ENCODE results near the gene CLN5. TPM values are rescaled to one million over a fixed set of nuclear protein-coding genes. Genes with fewer than 3 reads are reported as not detected.
A peak's percentile ranks its signal among the peaks of the same experiment; 100 is the strongest.

CLN5 gene
- total and polyA plus RNA-seq, 9 donors = 31.7 to 52.2 (median 36.6) TPM

- no peak for DNase-seq
- H3K36me3 ChIP-seq = no peaks in the 10 kb centered on the region
- no peaks in the 10 kb centered on the region for H3K9me3 ChIP-seq
- H3K4me1 ChIP-seq (ENCODE audit: insufficient read depth) = peaks cover 6% of the 10 kb centered on the region
- H3K27ac ChIP-seq = no peak overlapping the region
- H3K4me3 ChIP-seq = no peak overlapping the region
- TF ChIP-seq POLR2A (IDR thresholded peaks at IDR 0.05) (no peak), EP300 (IDR thresholded peaks at IDR 0.05) (no peak)
- TF ChIP-seq, protein P1, sequence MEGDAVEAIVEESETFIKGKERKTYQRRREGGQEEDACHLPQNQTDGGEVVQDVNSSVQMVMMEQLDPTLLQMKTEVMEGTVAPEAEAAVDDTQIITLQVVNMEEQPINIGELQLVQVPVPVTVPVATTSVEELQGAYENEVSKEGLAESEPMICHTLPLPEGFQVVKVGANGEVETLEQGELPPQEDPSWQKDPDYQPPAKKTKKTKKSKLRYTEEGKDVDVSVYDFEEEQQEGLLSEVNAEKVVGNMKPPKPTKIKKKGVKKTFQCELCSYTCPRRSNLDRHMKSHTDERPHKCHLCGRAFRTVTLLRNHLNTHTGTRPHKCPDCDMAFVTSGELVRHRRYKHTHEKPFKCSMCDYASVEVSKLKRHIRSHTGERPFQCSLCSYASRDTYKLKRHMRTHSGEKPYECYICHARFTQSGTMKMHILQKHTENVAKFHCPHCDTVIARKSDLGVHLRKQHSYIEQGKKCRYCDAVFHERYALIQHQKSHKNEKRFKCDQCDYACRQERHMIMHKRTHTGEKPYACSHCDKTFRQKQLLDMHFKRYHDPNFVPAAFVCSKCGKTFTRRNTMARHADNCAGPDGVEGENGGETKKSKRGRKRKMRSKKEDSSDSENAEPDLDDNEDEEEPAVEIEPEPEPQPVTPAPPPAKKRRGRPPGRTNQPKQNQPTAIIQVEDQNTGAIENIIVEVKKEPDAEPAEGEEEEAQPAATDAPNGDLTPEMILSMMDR (IDR thresholded peaks at IDR 0.05) = no peak
- intact Hi-C loops (cut with DNase I) = loop anchor here in 1 of 4 donors (10.0 kb wide), 1 partner anchor 305 kb away; the partner anchor contains the start of gene MYCBP2
- no peaks in the 10 kb centered on the region for H3K27me3 ChIP-seq
Measured at GRCh38 chr13:77019756-77020155, 27.9 kb downstream of the CLN5 start.

GRCh38 chr13:77022341-77022740 is 30.5 kb downstream of the CLN5 start:
- peaks cover 6% of the 10 kb centered on the region for H3K4me1 ChIP-seq (ENCODE audit: insufficient read depth)
- no peaks in the 10 kb centered on the region for H3K9me3 ChIP-seq
- no peak overlapping the region for H3K27ac ChIP-seq
- H3K36me3 ChIP-seq = no peaks in the 10 kb centered on the region
- 23 to 30% (median 26%) methylated on average over 3 of the region's 3 CpGs for WGBS, 3 donors
- no peaks in the 10 kb centered on the region for H3K27me3 ChIP-seq
- no peak for DNase-seq
- TF ChIP-seq POLR2A (IDR thresholded peaks at IDR 0.05) (no peak), EP300 (IDR thresholded peaks at IDR 0.05) (no peak)
- TF ChIP-seq, protein P1 (IDR thresholded peaks at IDR 0.05) = no peak
- intact Hi-C loops (cut with DNase I) = loop anchor here in 1 of 4 donors (10.0 kb wide), 1 partner anchor 302 kb away; the partner anchor contains the start of gene MYCBP2
- H3K4me3 ChIP-seq = no peak overlapping the region

DNA sequence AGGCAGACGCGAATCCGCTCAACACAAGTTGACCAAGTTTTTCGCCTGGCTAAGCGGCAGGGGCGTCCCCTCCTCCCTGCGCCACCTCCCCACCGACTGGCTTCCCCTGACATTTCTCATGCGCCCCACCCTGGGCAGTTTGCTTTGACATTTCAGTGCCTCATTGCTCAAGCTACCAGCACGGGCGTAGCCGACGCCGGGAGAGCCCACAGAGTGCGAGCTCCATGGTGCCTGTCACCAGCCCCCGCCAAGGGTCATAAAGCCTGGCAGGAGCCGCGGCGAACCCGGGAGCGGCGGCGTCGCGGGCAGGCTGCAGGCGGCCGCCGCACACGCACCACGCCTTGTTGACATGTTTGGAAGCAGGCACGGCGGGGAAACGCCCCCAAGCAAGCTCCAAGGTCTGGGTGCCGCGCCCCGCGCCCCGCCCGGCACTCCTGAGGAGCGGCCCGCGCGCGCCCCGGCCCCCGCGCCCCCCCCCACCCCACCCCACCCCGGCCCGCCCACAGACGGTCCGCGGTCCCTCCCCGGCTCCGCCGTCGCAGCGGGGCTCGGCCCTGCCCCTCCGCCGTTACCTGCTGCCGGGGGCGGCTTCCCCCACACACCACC is 34.5 kb downstream of the CLN5 start:
- peak; percentile 69 to 89 (median 74) for DNase-seq
- Histone ChIP-seq H3K9me3 (no peaks in the 10 kb centered on the region), H3K36me3 (no peaks in the 10 kb centered on the region), H3K27me3 (no peaks in the 10 kb centered on the region), H3K4me3 (peak overlapping the region; percentile 70), H3K27ac (peak overlapping the region; percentile 99 to 100), H3K4me1 (ENCODE audit: insufficient read depth) (peaks cover 9% of the 10 kb centered on the region)
- no peak for TF ChIP-seq POLR2A (IDR thresholded peaks at IDR 0.05)
- no peak for TF ChIP-seq EP300 (IDR thresholded peaks at IDR 0.05)
- TF ChIP-seq, protein P1 (IDR thresholded peaks at IDR 0.05) = no peak
- intact Hi-C loops (cut with DNase I) = loop anchor here in 2 of 4 donors (5.0 to 10.0 kb wide), 2 partner anchors 34 to 298 kb away; partner anchors contain the start of genes CLN5 (in 1 of the 2) and MYCBP2 (in 1 of the 2)
- 0 to 1% (median 0%) methylated on average over 33 to 59 of the region's 62 CpGs for WGBS, 3 donors

GRCh38 chr13:77026861-77027621 is 35.2 kb downstream of the CLN5 start, which contains the start of gene FBXL3:
TSS of gene FBXL3 (minus strand) at chr13:77027159. CDS start at chr13:77021860, 5,299 bp downstream.
- peak; percentile 85 to 90 (median 88) for DNase-seq
- intact Hi-C loops (cut with DNase I) = loop anchor here in 2 of 4 donors (5.0 to 10.0 kb wide), 2 partner anchors 35 to 298 kb away; partner anchors contain the start of genes CLN5 (in 1 of the 2) and MYCBP2 (in 1 of the 2)
- Histone ChIP-seq H3K4me1 (ENCODE audit: insufficient read depth) (peaks cover 9% of the 10 kb centered on the region), H3K4me3 (peak within 1 kb of the TSS; percentile 70), H3K27me3 (no peaks in the 10 kb centered on the region), H3K27ac (peak within 1 kb of the TSS; percentile 99 to 100), H3K9me3 (no peaks in the 10 kb centered on the region), H3K36me3 (no peaks in the 10 kb centered on the region)
- 0 to 1% (median 0%) methylated on average over 50 to 74 of the region's 74 CpGs for whole genome bisulfite sequencing, 3 donors
- TF ChIP-seq, protein P1 (IDR thresholded peaks at IDR 0.05) = no peak
- peak; percentile 87 for TF ChIP-seq POLR2A (IDR thresholded peaks at IDR 0.05)
- no peak for TF ChIP-seq EP300 (IDR thresholded peaks at IDR 0.05)
